ENCODE measurements around the gene HIP1. TPM values are rescaled to one million over a fixed set of nuclear protein-coding genes. Genes with fewer than 3 reads are reported as not detected.
"Not testable (repeated sequence)": the region's sequence is repeated elsewhere in the genome, so short reads cannot be mapped to it uniquely, and the experiment has no call there.

Gene HIP1
- total RNA-seq, 1 experiment from 2014 or later: 5.3 TPM

DNA sequence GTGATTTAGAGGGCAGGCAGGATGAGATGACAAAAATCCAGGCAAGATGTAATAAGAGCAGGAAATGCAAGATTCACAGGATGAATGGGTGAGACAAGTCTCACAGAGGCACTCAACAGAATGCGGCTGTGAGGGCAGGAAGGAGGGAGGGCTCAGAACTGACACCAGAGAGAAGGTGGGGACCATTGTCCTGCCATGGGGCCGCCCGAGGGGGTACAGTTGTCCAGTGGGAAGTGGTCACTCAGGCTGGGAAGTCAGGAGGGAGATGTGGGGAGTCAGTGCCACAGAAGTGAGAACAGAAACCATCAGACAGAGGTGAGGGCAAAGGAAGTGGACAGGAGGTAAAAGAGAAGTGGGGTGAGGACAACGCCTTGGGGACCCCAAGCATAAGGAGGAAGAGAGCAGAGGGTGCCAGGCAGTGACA, 8.9 kb downstream of the HIP1 start:
- no peaks in the 10 kb centered on the region for H3K9me3 ChIP-seq (ENCODE audit: low read length)
- no peak for ATAC-seq
- TF ChIP-seq CTCF (conservative IDR thresholded peaks at IDR 0.05; ENCODE audit: low read depth, low read length) (no peak), EZH2phosphoT487 (IDR thresholded peaks at IDR 0.05; ENCODE audit: borderline replicate concordance, low read length) (no peak), EZH2 (IDR thresholded peaks at IDR 0.05; ENCODE audit: low read length, unreplicated experiment) (no peak)
- no peak overlapping the region for H3K9ac ChIP-seq (ENCODE audit: low read length)
- H3K36me3 ChIP-seq (ENCODE audit: low read depth, low read length): no peaks in the 10 kb centered on the region
- no peaks in the 10 kb centered on the region for H3K27me3 ChIP-seq (ENCODE audit: low read length)
- no TSS peak for BruUV-seq (replicated peaks)
- no peaks in the 10 kb centered on the region for H3K9me2 ChIP-seq (replicated peaks; ENCODE audit: low read length)
- no peak overlapping the region for H3K27ac ChIP-seq (ENCODE audit: low read length)
- peaks cover 32% of the 10 kb centered on the region for H3K4me1 ChIP-seq (ENCODE audit: insufficient read depth, low read length)
- DNase-seq: no peak
- H3K4me3 ChIP-seq (ENCODE audit: low read length): no peak overlapping the region
- no peak overlapping the region for H3K4me2 ChIP-seq (ENCODE audit: low read length)
- ChIA-PET POLR2A (ENCODE audit: unreplicated experiment) (no interaction called here), CTCF (no interaction called here)
- intact Hi-C loops (cut with micrococcal nuclease): loop anchor here (10.0 kb wide), 1 partner anchor 55 kb away; no protein-coding TSS in a partner anchor
- peaks cover 6% of the 10 kb centered on the region for H3F3A ChIP-seq (ENCODE audit: low read length, unreplicated experiment)
- no peaks in the 10 kb centered on the region for H4K20me1 ChIP-seq (ENCODE audit: low read length)
- no peaks in the 10 kb centered on the region for H3K79me2 ChIP-seq (ENCODE audit: low read length)
- H2AFZ ChIP-seq (ENCODE audit: low read length): no peak overlapping the region

DNA sequence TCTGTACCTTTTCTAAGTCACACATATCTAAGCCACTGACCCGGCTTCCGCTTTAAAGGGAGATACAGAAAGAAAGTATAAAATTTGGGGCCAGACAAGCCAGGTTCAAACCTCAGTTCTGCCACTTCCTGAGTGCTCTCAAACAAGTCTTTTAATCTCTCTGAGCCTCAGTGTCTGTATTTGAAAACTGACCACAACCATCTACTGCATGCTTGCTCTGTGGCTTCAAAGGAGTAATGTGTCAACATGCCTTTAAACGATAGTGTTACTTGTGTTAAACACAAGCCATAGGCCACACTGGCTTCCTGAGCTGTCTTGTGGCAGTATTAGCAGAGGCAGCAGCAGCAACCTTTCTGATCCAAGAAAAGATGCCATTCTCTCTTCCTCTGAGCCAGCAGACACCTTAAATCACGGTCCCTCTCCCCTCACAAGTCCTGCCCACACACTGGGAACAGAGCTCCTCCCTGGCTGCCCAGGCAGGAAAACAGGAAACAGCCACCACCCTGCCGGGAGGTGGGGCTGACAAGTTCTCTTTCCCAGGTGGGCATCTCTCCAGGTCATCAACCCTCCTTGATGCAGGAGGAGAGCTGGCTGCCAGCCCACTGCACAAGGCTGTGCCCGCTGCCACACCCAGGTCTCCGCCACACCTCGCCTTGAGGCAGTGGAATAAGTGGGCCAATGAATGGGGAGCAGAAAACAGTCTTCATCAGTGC, 10.7 kb downstream of the HIP1 start:
- DNase-seq (peak; percentile 92), ATAC-seq (peak; percentile 86)
- Histone ChIP-seq H3K27me3 (ENCODE audit: low read length) (no peaks in the 10 kb centered on the region), H3K4me2 (ENCODE audit: low read length) (peak overlapping the region; percentile 79), H2AFZ (ENCODE audit: low read length) (peak overlapping the region; percentile 73), H3K9me3 (ENCODE audit: low read length) (no peaks in the 10 kb centered on the region), H4K20me1 (ENCODE audit: low read length) (no peaks in the 10 kb centered on the region), H3K79me2 (ENCODE audit: low read length) (no peaks in the 10 kb centered on the region), H3K4me1 (ENCODE audit: insufficient read depth, low read length) (peaks cover 25% of the 10 kb centered on the region), H3K4me3 (ENCODE audit: low read length) (peak overlapping the region; percentile 14; the same call in 1 of the 2 replicates), H3K36me3 (ENCODE audit: low read depth, low read length) (no peaks in the 10 kb centered on the region), H3K9me2 (replicated peaks; ENCODE audit: low read length) (no peaks in the 10 kb centered on the region), H3K27ac (ENCODE audit: low read length) (peak overlapping the region; percentile 51), H3F3A (ENCODE audit: low read length, unreplicated experiment) (peaks cover 5% of the 10 kb centered on the region), H3K9ac (ENCODE audit: low read length) (peak overlapping the region; percentile 25)
- intact Hi-C loops (cut with micrococcal nuclease): no loop called here
- BruUV-seq (replicated peaks): TSS peak; percentile 74
- TF ChIP-seq EZH2phosphoT487 (IDR thresholded peaks at IDR 0.05; ENCODE audit: borderline replicate concordance, low read length): no peak
- no peak for TF ChIP-seq CTCF (conservative IDR thresholded peaks at IDR 0.05; ENCODE audit: low read depth, low read length)
- no peak for TF ChIP-seq EZH2 (IDR thresholded peaks at IDR 0.05; ENCODE audit: low read length, unreplicated experiment)
- ChIA-PET POLR2A (ENCODE audit: unreplicated experiment) (interaction anchor here (0.6 to 0.7 kb wide), 2 partner anchors 24 to 476 kb away, joined by 3 to 9 read pairs; no protein-coding TSS in a partner anchor), CTCF (interaction anchor here (0.5 to 0.6 kb wide), 2 partner anchors 44 to 734 kb away, joined by 3 to 4 read pairs; no protein-coding TSS in a partner anchor)

GRCh38 chr7:75727351-75727750, 11.4 kb downstream of the HIP1 start:
- H3F3A ChIP-seq (ENCODE audit: low read length, unreplicated experiment); H3K79me2 ChIP-seq (ENCODE audit: low read length); DNase-seq; H3K9me2 ChIP-seq (replicated peaks; ENCODE audit: low read length); H3K4me3 ChIP-seq (ENCODE audit: low read length); H3K9me3 ChIP-seq (ENCODE audit: low read length); intact Hi-C loops (cut with micrococcal nuclease); H3K27ac ChIP-seq (ENCODE audit: low read length); BruUV-seq (replicated peaks); H3K4me2 ChIP-seq (ENCODE audit: low read length); H3K36me3 ChIP-seq (ENCODE audit: low read depth, low read length); CTCF ChIA-PET; ATAC-seq; H3K27me3 ChIP-seq (ENCODE audit: low read length); H3K9ac ChIP-seq (ENCODE audit: low read length); H4K20me1 ChIP-seq (ENCODE audit: low read length); H2AFZ ChIP-seq (ENCODE audit: low read length): not testable (repeated sequence)
- POLR2A ChIA-PET (ENCODE audit: unreplicated experiment): interaction anchor here (0.6 to 0.7 kb wide), 2 partner anchors 24 to 476 kb away, joined by 3 to 9 read pairs; no protein-coding TSS in a partner anchor
- peaks cover 18% of the 10 kb centered on the region for H3K4me1 ChIP-seq (ENCODE audit: insufficient read depth, low read length)

All from PC-3 (cell line).